ENCODE data around the gene LHX4. TPM values are rescaled to one million over a fixed set of nuclear protein-coding genes. Genes with fewer than 3 reads are reported as not detected.

Gene LHX4
- total RNA-seq, 1 donor from 2014 or later = 0.12 TPM

DNA sequence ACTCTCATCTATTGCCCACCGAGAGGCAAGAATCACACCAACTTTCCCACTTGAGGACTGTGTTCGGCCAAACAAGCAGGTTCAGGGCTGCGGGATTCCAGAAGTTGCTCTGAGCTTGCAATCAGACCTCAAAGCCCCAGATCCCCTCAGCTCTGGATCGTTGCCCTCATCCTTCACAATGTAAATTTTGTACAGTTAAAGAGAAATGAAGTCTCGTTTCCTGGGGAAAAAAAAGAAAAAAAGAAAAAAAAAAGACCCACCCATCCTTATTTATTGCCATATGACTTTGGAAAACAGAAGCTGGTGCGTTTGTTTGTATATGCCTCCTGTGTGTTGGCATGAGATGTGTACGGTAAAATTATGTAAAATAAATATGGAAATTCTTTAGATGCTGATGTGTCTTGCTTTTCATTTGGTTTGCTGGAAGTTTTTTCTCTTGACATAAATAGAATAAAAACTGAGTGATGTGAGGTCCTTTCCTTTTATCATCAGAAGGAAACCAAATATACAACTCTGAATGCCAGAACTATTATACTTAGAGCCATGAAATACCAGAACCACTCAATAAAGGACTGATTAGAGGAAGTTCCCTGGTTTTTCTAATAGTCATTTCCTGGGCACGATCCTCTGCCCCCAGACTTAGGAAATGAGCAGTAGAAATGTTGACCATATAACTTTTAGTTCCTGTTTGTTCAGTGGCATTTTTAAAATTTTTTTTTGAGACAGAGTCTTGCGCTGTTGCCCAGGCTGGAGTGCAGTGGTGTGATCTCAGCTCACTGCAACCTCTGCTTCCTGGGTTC, 48.7 kb downstream of the LHX4 start:
- H3K4me3 Mint-ChIP-seq (ENCODE audit: unreplicated experiment) = no peak overlapping the region
- H3K4me1 Mint-ChIP-seq (ENCODE audit: low read depth) = no peaks in the 10 kb centered on the region
- no peaks in the 10 kb centered on the region for H3K9me3 Mint-ChIP-seq (ENCODE audit: low read depth)
- no peaks in the 10 kb centered on the region for H3K27me3 Mint-ChIP-seq (ENCODE audit: low read depth)
- TF ChIP-seq, protein P1, sequence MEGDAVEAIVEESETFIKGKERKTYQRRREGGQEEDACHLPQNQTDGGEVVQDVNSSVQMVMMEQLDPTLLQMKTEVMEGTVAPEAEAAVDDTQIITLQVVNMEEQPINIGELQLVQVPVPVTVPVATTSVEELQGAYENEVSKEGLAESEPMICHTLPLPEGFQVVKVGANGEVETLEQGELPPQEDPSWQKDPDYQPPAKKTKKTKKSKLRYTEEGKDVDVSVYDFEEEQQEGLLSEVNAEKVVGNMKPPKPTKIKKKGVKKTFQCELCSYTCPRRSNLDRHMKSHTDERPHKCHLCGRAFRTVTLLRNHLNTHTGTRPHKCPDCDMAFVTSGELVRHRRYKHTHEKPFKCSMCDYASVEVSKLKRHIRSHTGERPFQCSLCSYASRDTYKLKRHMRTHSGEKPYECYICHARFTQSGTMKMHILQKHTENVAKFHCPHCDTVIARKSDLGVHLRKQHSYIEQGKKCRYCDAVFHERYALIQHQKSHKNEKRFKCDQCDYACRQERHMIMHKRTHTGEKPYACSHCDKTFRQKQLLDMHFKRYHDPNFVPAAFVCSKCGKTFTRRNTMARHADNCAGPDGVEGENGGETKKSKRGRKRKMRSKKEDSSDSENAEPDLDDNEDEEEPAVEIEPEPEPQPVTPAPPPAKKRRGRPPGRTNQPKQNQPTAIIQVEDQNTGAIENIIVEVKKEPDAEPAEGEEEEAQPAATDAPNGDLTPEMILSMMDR (IDR thresholded peaks at IDR 0.05) = no peak
- peaks cover 18% of the 10 kb centered on the region for H3K36me3 Mint-ChIP-seq (ENCODE audit: low read depth)
- no peak for DNase-seq (ENCODE audit: low spot score)
- H3K27ac Mint-ChIP-seq (ENCODE audit: unreplicated experiment) = no peak overlapping the region

DNA sequence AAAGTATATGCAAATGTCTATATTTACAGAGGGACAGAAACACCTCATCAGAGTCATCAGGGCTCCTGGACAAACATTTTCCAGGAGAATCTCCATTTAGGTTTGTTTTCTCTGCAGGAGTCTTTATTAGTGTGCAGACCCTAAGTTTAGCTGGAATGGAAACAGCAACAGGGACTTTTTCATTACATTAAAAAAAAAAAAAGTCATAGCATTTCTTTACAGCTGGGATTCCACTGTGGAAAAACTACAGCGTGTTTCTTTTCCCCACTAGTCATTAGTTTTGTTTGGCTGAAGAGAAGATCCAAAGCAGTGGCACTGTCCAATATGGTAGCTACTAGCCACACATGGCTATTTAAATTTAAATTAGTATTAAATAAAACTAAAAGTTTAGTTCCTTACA, 49.6 kb downstream of the LHX4 start:
- TF ChIP-seq, protein P1 (IDR thresholded peaks at IDR 0.05) = no peak
- Mint-ChIP-seq H3K4me3 (ENCODE audit: unreplicated experiment) (no peak overlapping the region), H3K9me3 (ENCODE audit: low read depth) (no peaks in the 10 kb centered on the region), H3K27me3 (ENCODE audit: low read depth) (no peaks in the 10 kb centered on the region), H3K36me3 (ENCODE audit: low read depth) (peaks cover 18% of the 10 kb centered on the region), H3K27ac (ENCODE audit: unreplicated experiment) (no peak overlapping the region), H3K4me1 (ENCODE audit: low read depth) (no peaks in the 10 kb centered on the region)
- DNase-seq (ENCODE audit: low spot score) = no peak

GRCh38 chr1:180280617-180281016, 50.6 kb downstream of the LHX4 start:
- H3K27ac Mint-ChIP-seq (ENCODE audit: unreplicated experiment) = no peak overlapping the region
- H3K9me3 Mint-ChIP-seq (ENCODE audit: low read depth) = no peaks in the 10 kb centered on the region
- H3K4me1 Mint-ChIP-seq (ENCODE audit: low read depth) = no peaks in the 10 kb centered on the region
- DNase-seq (ENCODE audit: low spot score) = no peak
- no peaks in the 10 kb centered on the region for H3K27me3 Mint-ChIP-seq (ENCODE audit: low read depth)
- TF ChIP-seq, protein P1 (IDR thresholded peaks at IDR 0.05) = no peak
- H3K36me3 Mint-ChIP-seq (ENCODE audit: low read depth) = peaks cover 15% of the 10 kb centered on the region
- no peak overlapping the region for H3K4me3 Mint-ChIP-seq (ENCODE audit: unreplicated experiment)

- Mint-ChIP-seq H3K4me3 (ENCODE audit: unreplicated experiment) (no peak overlapping the region), H3K27ac (ENCODE audit: unreplicated experiment) (no peak overlapping the region), H3K27me3 (ENCODE audit: low read depth) (no peaks in the 10 kb centered on the region), H3K4me1 (ENCODE audit: low read depth) (no peaks in the 10 kb centered on the region), H3K9me3 (ENCODE audit: low read depth) (no peaks in the 10 kb centered on the region), H3K36me3 (ENCODE audit: low read depth) (peaks cover 15% of the 10 kb centered on the region)
- TF ChIP-seq, protein P1 (IDR thresholded peaks at IDR 0.05) = no peak
- DNase-seq (ENCODE audit: low spot score) = no peak
Observed at GRCh38 chr1:180281490-180281889, 51.4 kb downstream of the LHX4 start.

DNA sequence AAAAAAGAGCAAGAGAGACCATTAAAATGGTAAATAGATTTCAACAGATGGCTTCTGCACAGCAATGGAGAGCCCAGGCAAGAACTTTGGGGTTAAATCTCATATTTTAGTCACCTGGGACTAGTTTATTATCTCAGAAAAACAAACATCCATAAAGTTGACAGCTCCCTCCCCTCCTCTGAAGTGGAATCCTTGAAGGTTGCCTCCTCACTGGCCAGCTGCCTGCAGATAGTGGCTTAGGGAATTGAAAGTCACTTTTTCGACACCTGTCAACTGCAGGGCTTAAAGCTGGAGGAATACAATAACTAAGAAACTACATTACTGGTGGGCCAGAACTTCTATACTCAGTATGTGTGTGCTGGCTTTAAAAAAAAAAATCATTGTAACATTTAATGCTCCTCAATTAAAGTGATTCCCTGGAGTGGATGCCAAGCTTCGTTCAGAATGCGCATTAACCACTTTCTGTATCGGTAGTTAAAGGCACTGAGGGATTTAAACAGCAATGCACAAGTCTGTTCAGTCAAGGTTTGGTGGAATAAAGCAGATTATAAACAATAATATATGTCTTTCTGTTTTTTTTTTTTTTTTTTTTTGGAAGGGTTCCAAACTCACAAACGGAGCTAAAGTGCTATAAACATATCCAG, 52.5 kb downstream of the LHX4 start:
- no peak overlapping the region for H3K27ac Mint-ChIP-seq (ENCODE audit: unreplicated experiment)
- H3K9me3 Mint-ChIP-seq (ENCODE audit: low read depth) = no peaks in the 10 kb centered on the region
- no peak for DNase-seq (ENCODE audit: low spot score)
- TF ChIP-seq, protein P1 (IDR thresholded peaks at IDR 0.05) = no peak
- H3K27me3 Mint-ChIP-seq (ENCODE audit: low read depth) = no peaks in the 10 kb centered on the region
- H3K36me3 Mint-ChIP-seq (ENCODE audit: low read depth) = peaks cover 14% of the 10 kb centered on the region
- H3K4me3 Mint-ChIP-seq (ENCODE audit: unreplicated experiment) = no peak overlapping the region
- H3K4me1 Mint-ChIP-seq (ENCODE audit: low read depth) = no peaks in the 10 kb centered on the region
